H1 (cell line): ENCODE measurements around the gene LAYN.

ENCODE experiments used
- E2F6 ChIP-seq: IDR thresholded peaks from 2 replicates; pipeline ENCODE4 v1.6.1; 2012; ENCODE audit warnings: inconsistent platforms
- EZH2 ChIP-seq: fragments of 200-600 bp; sonication (generic); IDR thresholded peaks from 2 replicates; pipeline ENCODE4 v1.7.1; 2012; ENCODE audit warnings: low read depth, mild to moderate bottlenecking, moderate library complexity, low read length, inconsistent platforms; ENCODE audit not compliant: severe bottlenecking
- JUN ChIP-seq: IDR thresholded peaks from 2 replicates; pipeline ENCODE4 v1.6.1; 2011; ENCODE audit warnings: low read depth, mild to moderate bottlenecking, improper control_type of control experiment, low read length
- POLR2AphosphoS5 ChIP-seq: IDR thresholded peaks from 2 replicates; pipeline ENCODE4 v1.6.1; 2011; ENCODE audit warnings: low read depth, low read length
- TBP ChIP-seq: IDR thresholded peaks from 2 replicates; pipeline ENCODE4 v1.6.1; 2011; ENCODE audit warnings: low read depth, low read length, improper control_type of control experiment
- TF ChIP-seq, protein P1 (sequence below), 3 experiments: IDR thresholded peaks; 1 replicate in 2 of 3; 2 replicates in 1 of 3; pipeline versions ENCODE4 v1.5.1 to v1.6.1; 2011; ENCODE audit warnings: low read length in 3 of 3, mild to moderate bottlenecking in 3 of 3, inconsistent platforms in 2 of 3, low read depth in 1 of 3, moderate library complexity in 1 of 3; ENCODE audit not compliant: insufficient read depth in 1 of 3; ENCODE audit errors: control extremely low read depth in 1 of 3
- TF ChIP-seq, protein P2 (sequence below): IDR thresholded peaks from 2 replicates; pipeline ENCODE4 v1.6.1; 2011; ENCODE audit warnings: low read length, improper control_type of control experiment

DNA sequence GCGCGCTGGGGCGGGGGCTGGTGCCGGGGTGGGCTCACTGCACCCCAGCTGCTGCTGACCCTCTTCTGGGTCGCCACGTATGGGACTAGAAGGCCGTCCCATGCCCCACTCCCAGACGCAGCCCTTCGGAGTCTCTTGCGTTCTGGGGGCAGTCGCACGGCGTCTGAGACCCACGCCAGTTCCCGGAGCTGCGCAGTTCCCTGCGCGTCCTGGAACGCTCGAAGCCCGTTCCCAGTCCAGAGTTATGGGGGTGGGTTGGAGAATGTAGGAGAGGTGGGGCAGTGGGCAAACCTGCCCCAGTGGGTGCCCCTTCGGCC is 375 bp downstream of the LAYN start:
- TF ChIP-seq E2F6 (no peak), POLR2AphosphoS5 (no peak), JUN (no peak), EZH2 (no peak), TBP (no peak)
- TF ChIP-seq, protein P1, sequence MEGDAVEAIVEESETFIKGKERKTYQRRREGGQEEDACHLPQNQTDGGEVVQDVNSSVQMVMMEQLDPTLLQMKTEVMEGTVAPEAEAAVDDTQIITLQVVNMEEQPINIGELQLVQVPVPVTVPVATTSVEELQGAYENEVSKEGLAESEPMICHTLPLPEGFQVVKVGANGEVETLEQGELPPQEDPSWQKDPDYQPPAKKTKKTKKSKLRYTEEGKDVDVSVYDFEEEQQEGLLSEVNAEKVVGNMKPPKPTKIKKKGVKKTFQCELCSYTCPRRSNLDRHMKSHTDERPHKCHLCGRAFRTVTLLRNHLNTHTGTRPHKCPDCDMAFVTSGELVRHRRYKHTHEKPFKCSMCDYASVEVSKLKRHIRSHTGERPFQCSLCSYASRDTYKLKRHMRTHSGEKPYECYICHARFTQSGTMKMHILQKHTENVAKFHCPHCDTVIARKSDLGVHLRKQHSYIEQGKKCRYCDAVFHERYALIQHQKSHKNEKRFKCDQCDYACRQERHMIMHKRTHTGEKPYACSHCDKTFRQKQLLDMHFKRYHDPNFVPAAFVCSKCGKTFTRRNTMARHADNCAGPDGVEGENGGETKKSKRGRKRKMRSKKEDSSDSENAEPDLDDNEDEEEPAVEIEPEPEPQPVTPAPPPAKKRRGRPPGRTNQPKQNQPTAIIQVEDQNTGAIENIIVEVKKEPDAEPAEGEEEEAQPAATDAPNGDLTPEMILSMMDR (IDR thresholded peaks at IDR 0.05; ENCODE audit: control extremely low read depth in 1 of 3, insufficient read depth in 1 of 3, low read depth in 1 of 3, low read length in 3 of 3), result no peak
- TF ChIP-seq, protein P2, sequence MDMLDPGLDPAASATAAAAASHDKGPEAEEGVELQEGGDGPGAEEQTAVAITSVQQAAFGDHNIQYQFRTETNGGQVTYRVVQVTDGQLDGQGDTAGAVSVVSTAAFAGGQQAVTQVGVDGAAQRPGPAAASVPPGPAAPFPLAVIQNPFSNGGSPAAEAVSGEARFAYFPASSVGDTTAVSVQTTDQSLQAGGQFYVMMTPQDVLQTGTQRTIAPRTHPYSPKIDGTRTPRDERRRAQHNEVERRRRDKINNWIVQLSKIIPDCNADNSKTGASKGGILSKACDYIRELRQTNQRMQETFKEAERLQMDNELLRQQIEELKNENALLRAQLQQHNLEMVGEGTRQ, result no peak
